Karpas-422 (cell line): ENCODE data around the gene DHRS4. TPM values are rescaled to one million over a fixed set of nuclear protein-coding genes. Genes with fewer than 3 reads are reported as not detected.
"Not testable (repeated sequence)": the region's sequence is repeated elsewhere in the genome, so short reads cannot be mapped to it uniquely, and the experiment has no call there.

Experiments used
- DNase-seq: peaks from one replicate; pipeline ENCODE4 v3.0.0-alpha.2; 2015
- H2AFZ ChIP-seq: fragments of 200-600 bp; sonication (generic); 2 replicates; pipeline ENCODE4 v1.6.1; 2014; ENCODE audit warnings: antibody characterized with exemption, low read length, mixed read lengths
- H3K27ac ChIP-seq: fragments of 200-600 bp; sonication (generic); 2 replicates; pipeline ENCODE4 v1.5.1; 2014; ENCODE audit warnings: mild to moderate bottlenecking, low read length, moderate library complexity
- H3K27me3 ChIP-seq: fragments of 200-600 bp; sonication (generic); 2 replicates; pipeline ENCODE4 v1.6.1; 2014; ENCODE audit warnings: low read length, mixed read lengths
- H3K36me3 ChIP-seq: fragments of 200-600 bp; sonication (generic); 2 replicates; pipeline ENCODE4 v1.6.1; 2014; ENCODE audit warnings: low read length, mixed read lengths; ENCODE audit not compliant: insufficient read depth
- H3K4me1 ChIP-seq: fragments of 200-600 bp; sonication (generic); 2 replicates; pipeline ENCODE4 v1.6.1; 2014; ENCODE audit warnings: mild to moderate bottlenecking, low read length, mixed read lengths
- H3K4me2 ChIP-seq: fragments of 200-600 bp; sonication (generic); 2 replicates; pipeline ENCODE4 v1.6.1; 2014; ENCODE audit warnings: low read length, low read depth, mild to moderate bottlenecking; ENCODE audit not compliant: poor library complexity, severe bottlenecking
- H3K4me3 ChIP-seq: fragments of 200-600 bp; sonication (generic); 2 replicates; pipeline ENCODE4 v1.5.1; 2014; ENCODE audit warnings: mild to moderate bottlenecking, antibody characterized with exemption, low read length, mixed read lengths
- H3K79me2 ChIP-seq: fragments of 200-600 bp; sonication (generic); 2 replicates; pipeline ENCODE4 v1.6.1; 2014; ENCODE audit warnings: mild to moderate bottlenecking, low read length, mixed read lengths
- H3K9ac ChIP-seq: fragments of 200-600 bp; sonication (generic); 2 replicates; pipeline ENCODE4 v1.6.0; 2014; ENCODE audit warnings: low read length
- H3K9me2 ChIP-seq: fragments of 200-600 bp; sonication (generic), shearing (Covaris generic); replicated peaks from 2 replicates; pipeline ENCODE4 v1.6.0; 2014; ENCODE audit warnings: mild to moderate bottlenecking, low read length, moderate library complexity; ENCODE audit not compliant: insufficient read depth
- H3K9me3 ChIP-seq: fragments of 300-700, 200-600 bp; sonication (generic); 2 replicates; pipeline ENCODE4 v1.6.1; 2014; ENCODE audit warnings: low read length, mixed read lengths
- H4K20me1 ChIP-seq: fragments of 200-600 bp; sonication (generic); 2 replicates; pipeline ENCODE4 v1.6.1; 2014; ENCODE audit warnings: mild to moderate bottlenecking, antibody characterized with exemption, low read length, low read depth; ENCODE audit not compliant: insufficient read depth
- total RNA-seq: library from RNA; depleted of rRNA; stranded (reverse); fragments of >200 nt; shearing (Covaris generic); gene quantifications from 2 replicates; pipeline ENCODE4 v1.2.3, GENCODE V29; 2014; ENCODE audit warnings: low replicate concordance; rRNA removed

Gene DHRS4
- total RNA-seq, 1 experiment from 2014 or later, result 63.8 TPM

DNA sequence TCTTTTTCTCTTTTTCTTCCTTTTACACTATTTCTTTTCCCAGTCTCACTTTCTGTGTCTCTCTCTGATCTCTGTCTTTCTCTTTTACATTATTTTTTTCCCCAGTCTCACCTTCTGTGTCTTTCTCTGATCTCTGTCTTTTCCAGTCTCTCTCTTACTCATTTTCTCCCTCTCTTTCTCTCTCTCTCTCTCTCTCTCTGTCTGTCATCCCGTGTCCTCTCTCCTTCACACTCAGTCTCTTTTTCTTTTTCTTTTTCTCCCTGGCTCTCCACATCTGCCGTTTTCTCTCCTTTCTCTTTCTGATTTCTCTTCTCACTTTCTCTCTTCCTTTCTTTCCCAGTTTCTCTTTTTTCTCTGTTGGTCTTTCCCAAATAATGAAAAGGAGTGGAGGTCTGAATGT, 57.5 kb downstream of the DHRS4 start:
- H2AFZ ChIP-seq, result no peak overlapping the region
- H3K27me3 ChIP-seq, result no peaks in the 10 kb centered on the region
- peak overlapping the region; percentile 55 for H3K4me2 ChIP-seq
- DNase-seq, result no peak
- H3K9me2 ChIP-seq, result no peaks in the 10 kb centered on the region
- H3K9me3 ChIP-seq, result no peaks in the 10 kb centered on the region
- H3K4me3 ChIP-seq, result 0 out of 2 replicates have a peak overlapping the region, but pooled peaks have one; percentile 17
- no peak overlapping the region for H3K27ac ChIP-seq
- peak overlapping the region; percentile 38; the same call in 1 of the 2 replicates for H3K9ac ChIP-seq
- peaks cover 36% of the 10 kb centered on the region for H3K4me1 ChIP-seq
- no peaks in the 10 kb centered on the region for H4K20me1 ChIP-seq
- H3K79me2 ChIP-seq, result peaks cover 28% of the 10 kb centered on the region
- H3K36me3 ChIP-seq, result no peaks in the 10 kb centered on the region

DNA sequence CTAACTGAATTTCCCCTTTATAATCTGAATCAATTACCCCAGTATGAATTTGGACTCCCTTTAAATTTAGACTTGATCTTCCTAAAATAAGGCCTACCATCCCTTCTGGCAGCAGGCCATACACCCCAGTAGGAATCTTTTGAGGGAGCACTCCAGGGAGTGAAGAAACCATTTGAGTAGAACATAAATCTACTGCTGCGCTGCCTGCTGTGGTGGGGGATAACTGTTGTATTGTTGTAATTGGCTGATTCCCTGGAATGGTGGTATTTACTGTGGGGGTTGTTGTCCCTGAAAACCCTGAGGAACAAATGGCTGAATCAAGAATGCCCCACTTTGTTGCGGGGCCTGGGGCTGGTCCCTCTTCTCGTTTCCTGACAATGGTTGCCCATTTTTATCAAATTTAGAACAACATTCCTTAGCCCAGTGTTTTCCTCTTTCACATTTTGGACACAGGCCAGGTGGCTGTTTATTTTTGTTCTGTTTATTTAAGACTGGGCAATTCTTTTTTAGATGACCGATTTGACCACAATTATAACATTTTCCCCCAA, 59.2 kb downstream of the DHRS4 start:
- H4K20me1 ChIP-seq, H3K9me3 ChIP-seq, H3K27ac ChIP-seq, H3K9ac ChIP-seq, H3K27me3 ChIP-seq, H3K36me3 ChIP-seq, H3K9me2 ChIP-seq, H3K4me2 ChIP-seq, DNase-seq, H2AFZ ChIP-seq, H3K4me3 ChIP-seq: not testable (repeated sequence)
- Histone ChIP-seq H3K4me1 (peaks cover 28% of the 10 kb centered on the region), H3K79me2 (peaks cover 28% of the 10 kb centered on the region)

GRCh38 chr14:24013654-24014514, 60.3 kb downstream of the DHRS4 start:
- H3K9me3 ChIP-seq, result no peaks in the 10 kb centered on the region
- H3K4me2 ChIP-seq, result no peak overlapping the region
- peak; percentile 94 for DNase-seq
- H3K27me3 ChIP-seq, result no peaks in the 10 kb centered on the region
- H3K9ac ChIP-seq, result no peak overlapping the region
- H3K27ac ChIP-seq, result no peak overlapping the region
- H3K4me3 ChIP-seq, result no peak overlapping the region
- peaks cover 24% of the 10 kb centered on the region for H3K79me2 ChIP-seq
- H2AFZ ChIP-seq, result no peak overlapping the region
- no peaks in the 10 kb centered on the region for H3K36me3 ChIP-seq
- no peaks in the 10 kb centered on the region for H3K9me2 ChIP-seq
- H3K4me1 ChIP-seq, result peaks cover 20% of the 10 kb centered on the region
- no peaks in the 10 kb centered on the region for H4K20me1 ChIP-seq

GRCh38 chr14:24015745-24016144, 62.2 kb downstream of the DHRS4 start:
- H3K27me3 ChIP-seq, H2AFZ ChIP-seq, H3K9ac ChIP-seq, H3K9me3 ChIP-seq, H3K27ac ChIP-seq, DNase-seq, H3K9me2 ChIP-seq, H3K4me1 ChIP-seq, H3K4me3 ChIP-seq, H3K36me3 ChIP-seq, H3K4me2 ChIP-seq, H4K20me1 ChIP-seq: not testable (repeated sequence)
- peaks cover 17% of the 10 kb centered on the region for H3K79me2 ChIP-seq

Other genes with a start within 250 kb of the DHRS4 start
- 53.7 and 66.1 TPM in 2 replicates for gene DHRS4L2, start 35.2 kb downstream of the DHRS4 start, total RNA-seq
- gene CARMIL3, start 98.2 kb downstream of the DHRS4 start, total RNA-seq, result 58.4 and 110 TPM in 2 replicates
- 0.04 and 1.3 TPM in 2 replicates for gene CPNE6, start 117.8 kb downstream of the DHRS4 start, total RNA-seq
- 106 and 151 TPM in 2 replicates for gene PCK2, start 140.5 kb downstream of the DHRS4 start, total RNA-seq
- 93.5 and 103 TPM in 2 replicates for gene DCAF11, start 161.0 kb downstream of the DHRS4 start, total RNA-seq
- gene NRL, start 161.2 kb downstream of the DHRS4 start, total RNA-seq, result 1.5 and 2.5 TPM in 2 replicates
- gene FITM1, start 176.9 kb downstream of the DHRS4 start, total RNA-seq, result 0.89 and 1.6 TPM in 2 replicates
- 435 and 452 TPM in 2 replicates for gene PSME1, start 182.4 kb downstream of the DHRS4 start, total RNA-seq
- 35.3 and 95.4 TPM in 2 replicates for gene EMC9, start 187.8 kb downstream of the DHRS4 start, total RNA-seq
- gene PSME2, start 192.8 kb downstream of the DHRS4 start, total RNA-seq, result 469 and 536 TPM in 2 replicates
- gene RNF31, start 193.7 kb downstream of the DHRS4 start, total RNA-seq, result 82.0 and 153 TPM in 2 replicates
- gene IRF9, start 207.5 kb downstream of the DHRS4 start, total RNA-seq, result 72.7 and 79.8 TPM in 2 replicates
- gene REC8, start 218.3 kb downstream of the DHRS4 start, total RNA-seq, result 22.1 and 34.6 TPM in 2 replicates
- gene IPO4, start 235.0 kb downstream of the DHRS4 start, total RNA-seq, result 48.9 and 118 TPM in 2 replicates
- 31.3 and 49.0 TPM in 2 replicates for gene TM9SF1, start 241.7 kb downstream of the DHRS4 start, total RNA-seq